ENCODE measurements around the gene NECTIN2.
A peak's percentile ranks its signal among the peaks of the same experiment; 100 is the strongest.

The NECTIN2 gene

DNA sequence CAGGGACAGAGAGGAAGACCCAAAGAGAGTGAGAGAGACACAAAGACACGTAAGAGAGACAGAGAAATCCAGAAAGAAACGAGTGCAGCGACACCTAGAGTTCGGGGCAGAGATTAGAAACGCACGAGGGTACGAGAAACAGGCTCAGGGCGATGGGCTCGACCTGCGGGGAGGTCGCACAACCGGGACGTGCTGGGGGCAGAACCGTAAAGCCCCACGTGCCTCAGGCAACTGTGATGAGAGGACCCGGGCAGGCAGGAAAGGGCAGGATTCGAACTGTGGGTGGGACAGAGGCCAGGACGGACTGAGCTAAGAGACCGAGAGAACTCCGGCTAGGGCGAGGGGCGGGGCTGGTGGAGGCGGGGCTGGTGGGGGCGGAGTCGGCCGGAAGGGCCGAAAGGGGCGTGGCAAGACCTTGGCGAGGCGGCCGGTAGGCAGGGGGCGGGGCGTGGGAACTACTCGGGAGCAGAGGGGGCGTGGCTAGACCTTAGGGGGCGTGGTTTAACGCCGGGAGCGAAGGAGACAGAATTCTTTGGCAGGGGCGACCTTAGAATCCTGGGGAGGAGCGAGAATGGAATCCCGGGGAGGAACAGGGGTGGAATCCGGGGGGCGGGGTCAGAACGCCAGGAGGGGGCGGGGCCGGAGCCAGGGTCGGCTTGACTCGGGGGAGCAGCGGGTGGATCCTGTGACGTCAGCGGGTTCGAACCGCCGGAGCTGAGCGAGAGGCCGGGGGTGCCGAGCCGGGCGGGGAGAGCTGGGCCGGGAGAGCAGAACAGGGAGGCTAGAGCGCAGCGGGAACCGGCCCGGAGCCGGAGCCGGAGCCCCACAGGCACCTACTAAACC, at the start of gene NECTIN2:
TSS of gene NECTIN2 (plus strand) at position 686 of the 843 bp plus-strand sequence. CDS start 229 bp downstream, outside the sequence.
- peak; percentile 94 to 98 for DNase-seq

DNA sequence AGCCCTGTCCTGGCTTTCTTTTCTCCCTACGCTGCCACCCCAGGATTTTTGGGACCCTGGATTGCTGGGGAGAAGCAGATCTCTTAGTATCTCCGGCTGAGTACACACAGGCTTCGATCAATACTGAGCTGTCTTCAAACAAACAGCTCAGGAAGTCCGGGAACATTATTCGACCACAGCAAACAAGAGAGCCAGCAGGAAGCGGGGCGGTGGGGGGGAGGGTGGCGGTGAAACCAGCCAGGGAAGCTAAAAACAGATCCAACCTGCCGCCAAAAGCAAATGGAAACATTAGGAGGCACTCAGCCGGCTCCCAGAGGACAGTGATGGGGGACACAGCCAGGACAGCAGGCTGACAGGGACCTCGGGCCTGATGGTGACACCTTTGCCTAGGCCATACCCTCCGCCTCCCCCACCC, 49.4 kb upstream of the NECTIN2 start:
- peak in 1 of 2 donors; percentile 4 for DNase-seq

DNA sequence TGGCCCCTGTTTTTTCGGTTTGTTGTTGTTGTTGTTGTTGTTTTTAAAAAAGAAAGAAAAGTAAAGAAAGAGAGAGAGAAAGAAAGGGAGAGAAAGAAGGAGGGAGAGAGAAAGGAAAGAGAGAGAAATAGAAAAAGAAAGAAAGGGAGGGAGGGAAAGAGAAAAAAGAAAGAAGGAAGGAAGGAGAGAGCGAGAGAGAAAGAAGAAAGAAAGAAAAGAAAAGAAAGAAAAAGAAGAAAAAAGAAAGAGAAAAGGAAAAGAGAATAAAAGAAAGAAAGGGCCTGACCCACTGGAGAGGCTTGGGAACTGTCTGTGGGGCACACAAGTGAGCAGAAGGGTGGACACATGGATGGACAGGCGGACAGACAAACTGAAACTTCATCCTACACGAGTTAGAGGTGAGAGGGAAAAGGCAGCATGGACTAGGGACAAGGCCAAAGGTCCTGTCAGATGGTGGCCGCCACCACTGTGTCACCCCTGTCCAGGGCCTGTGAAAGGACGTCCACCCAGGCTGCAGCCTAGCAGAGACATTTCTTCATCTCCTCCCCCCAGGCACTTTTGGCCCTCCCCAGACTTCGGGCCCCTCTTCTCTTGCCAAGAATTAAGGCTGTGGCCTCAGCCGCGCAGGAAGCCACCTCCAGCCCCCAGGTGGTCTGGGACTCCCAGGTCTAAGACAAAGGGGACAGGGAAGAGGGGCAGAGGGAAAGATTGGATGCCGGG, 46.3 kb upstream of the NECTIN2 start:
- no peak for DNase-seq

DNA sequence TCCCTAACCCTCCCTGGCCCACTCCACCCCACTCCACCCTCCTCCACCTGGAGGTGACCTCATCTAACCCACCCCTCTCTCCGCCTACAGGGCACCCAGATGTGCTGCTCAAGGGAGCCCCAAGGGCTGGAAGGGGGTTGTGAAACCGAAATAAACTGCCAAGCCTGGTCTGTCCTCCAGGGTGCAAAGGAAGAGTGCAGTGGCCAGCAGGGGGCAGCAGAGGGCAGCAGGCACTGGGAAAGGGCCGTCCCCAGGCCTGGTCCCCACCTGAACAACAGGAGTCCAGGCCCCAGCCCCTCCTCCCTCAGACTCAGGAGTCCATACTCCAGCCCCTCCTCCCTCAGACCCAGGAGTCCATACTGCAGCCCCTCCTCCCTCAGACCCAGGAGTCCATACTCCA, 45.6 kb upstream of the NECTIN2 start:
- DNase-seq = peak; percentile 87 to 90

DNA sequence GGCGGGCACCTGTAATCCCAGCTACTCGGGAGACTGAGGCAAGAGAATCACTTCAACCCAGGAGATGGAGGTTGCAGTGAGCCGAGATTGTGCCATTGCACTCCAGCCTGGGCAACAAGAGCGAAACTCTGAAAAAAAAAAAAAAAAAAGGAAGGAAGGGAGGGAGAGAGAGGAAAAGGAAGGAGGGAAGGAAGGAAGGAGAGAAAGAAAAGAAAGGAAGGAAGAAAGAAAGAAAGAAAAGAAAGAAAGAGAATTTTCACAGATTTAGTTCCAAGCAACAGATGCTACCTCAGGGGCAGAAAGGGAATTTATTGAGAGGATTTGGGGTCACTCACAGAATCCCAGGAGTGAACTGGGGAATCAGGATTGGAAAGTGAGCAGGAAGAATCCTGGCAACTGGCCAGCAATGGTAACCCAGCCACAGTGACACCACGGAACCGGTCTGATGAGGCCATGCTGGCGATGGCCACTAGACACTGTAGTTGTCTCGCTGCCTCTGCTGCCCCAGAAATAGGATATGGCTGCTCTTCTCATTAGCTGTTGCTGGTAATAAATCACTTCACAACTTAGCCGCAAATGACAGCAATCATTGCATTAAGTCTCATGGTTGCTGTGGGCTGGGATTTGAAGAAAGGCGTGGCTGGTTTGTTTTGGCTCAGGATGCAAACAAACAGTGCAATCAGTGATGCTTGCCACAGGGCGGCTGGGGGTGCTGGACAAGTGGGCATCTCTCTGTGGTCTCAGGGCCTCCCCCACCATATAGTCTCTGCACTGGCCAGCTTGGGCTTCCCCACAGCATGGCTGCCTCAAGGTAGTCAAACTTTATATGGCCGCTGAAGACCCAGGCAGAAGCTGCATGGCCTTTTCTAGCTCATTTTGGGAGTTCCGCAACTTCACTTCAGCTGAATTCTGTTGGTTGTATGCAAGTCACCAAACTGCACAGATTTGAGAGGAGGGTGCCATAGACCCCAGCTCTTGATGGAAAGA, 42.4 kb upstream of the NECTIN2 start:
- DNase-seq = no peak

DNA sequence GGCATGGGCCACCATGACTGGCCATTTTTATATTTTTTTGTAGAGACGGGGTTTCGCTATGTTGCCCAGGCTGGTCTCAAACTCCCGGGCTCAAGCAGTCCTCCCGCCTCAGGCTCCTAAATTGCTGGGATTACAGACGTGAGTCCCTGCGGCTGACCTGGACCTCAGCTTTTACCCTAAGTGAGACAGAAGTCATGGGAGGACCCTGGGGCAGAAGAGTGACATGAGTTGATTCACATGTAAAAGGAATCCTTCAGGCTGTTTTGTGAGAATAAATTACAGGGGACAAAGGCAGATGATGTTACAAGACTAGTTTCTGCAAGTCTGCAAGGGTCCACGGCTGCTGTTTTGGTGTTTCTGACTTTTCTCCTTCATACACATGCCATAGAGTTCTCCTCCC, 39.8 kb upstream of the NECTIN2 start:
- DNase-seq = no peak

DNA sequence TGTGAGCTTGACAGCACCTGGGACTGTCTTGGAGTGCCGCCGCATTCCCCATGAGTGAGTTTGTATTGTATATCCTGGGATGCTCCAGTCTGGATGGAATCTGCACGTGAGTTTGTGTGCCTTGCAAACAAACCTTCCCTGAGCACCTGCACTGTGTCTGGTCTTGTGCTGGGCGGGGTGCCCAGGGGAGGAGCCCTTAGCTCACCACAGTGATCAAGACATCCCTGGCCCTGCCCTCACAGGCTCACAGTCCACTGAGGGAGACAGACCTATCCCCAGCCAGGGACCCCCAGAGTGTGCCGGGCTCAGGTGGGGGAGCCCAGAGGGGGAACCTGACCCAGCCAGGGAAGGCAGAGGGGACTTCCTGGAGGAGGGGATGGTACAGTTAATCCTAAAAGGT, 38.9 kb upstream of the NECTIN2 start:
- no peak for DNase-seq

DNA sequence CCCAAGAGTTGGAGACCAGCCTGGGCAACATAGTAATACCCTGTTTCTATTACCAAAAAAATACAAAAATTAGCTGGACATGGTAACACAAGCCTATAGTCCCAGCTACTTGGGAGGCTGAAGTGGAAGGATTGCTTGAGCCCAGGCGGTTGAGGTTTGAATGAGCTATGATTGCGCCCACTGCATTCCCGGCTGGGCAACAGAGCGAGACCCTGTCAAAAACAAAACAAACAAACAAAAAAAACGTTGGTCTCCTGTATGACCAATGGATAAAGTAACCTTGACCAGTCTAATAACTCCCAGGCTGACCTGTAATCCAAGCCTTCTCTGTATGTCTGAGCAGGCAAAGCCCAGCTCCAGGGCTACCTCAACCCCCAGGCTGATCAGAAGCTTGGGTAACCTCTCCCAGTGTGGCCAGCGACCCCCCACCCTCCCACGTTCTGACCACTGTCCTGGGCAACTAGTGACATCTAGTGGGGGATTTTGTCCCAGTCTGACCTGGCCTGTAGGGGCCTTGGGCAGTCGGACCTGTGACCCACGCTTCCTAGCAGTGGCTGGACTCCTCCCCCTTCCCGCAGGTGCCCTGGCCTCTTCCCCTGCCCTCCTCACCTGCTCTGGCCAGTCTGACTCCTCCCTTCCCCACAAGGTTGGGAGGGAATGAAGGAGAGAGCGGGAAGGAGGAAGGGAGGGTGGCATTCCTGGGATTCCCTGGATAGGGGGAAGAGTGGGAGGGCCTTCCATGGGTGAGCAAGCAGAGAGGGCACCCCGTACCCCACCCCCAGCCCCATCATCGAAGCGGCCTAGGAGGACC, 38.2 kb upstream of the NECTIN2 start:
- no peak for DNase-seq

DNA sequence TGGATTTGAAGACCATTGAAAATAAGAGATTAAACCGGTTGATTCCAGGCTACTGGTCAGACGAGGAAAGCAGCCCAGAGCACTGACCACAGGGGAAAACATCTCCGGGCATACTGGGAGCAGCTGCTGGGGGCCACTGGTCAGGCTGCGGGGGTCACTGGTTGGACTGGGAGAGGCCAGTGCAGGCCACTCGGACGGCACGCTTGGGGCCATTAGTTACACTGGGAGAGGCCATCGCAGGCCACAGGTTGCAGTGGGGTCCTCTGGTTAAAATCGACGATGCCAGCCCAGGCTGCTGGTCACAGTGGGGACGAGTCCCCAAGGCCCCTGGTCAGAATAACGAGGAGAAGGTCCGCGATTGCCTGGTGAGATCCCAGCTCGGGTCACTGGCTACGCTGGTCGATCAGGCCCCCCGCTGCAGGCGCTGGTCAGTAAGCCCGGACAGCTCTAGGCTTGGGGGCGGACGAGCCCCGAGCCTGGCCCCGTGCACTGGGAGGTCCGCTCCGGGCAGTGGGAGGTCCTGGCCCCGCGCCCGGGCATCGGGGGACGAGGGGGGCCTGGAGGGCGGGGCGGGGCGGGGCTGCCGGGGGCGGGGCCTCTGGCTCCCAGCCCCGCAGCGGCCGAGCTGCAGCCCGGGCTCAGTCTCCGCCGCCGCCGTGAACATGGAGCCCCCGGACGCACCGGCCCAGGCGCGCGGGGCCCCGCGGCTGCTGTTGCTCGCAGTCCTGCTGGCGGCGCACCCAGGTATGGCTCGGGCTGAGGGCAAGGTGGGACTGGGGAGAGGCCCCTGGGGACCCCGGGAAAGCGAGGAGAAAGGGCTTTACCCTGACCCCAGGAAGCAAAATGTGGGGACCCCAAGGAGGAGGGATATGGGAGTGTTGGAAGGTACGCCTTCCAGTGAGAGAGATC, 37.4 kb upstream of the NECTIN2 start, which contains the start of gene BCAM:
TSS of gene BCAM (plus strand) at position 641 of the 909 bp plus-strand sequence. CDS start at position 663, 22 bp downstream.
- DNase-seq = no peak

DNA sequence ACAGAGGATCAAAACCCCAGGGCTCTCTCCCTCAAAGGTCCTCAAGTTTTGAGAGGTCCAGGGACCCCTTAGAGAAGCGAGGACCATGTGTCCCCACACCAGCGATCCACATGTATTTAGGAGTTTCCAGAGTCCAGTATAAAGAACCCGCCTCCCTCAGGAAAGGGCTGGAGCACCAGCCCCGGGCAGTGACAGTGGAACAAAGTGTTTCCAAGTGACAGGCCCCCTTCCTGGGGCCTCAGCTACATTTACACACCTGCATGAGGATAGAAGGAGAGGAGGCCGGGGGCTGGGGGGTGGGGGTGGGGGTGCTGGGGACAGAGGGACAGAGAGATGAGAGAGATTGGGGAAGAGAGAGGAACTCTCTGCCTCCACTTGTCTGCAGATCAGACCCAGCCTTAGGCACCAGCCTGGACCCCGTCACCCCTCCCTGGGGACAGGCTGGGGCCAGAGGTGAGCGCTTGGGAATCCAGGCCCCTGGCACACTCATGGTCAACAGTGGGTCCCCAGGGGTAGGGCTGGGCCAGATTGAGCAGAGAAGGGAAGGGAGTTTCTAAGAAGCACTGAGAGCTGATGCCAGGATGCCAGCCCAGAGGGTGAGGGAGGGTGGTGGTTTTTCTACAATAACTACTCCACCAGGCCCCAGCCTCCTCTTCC, 36.4 kb upstream of the NECTIN2 start:
- DNase-seq = no peak

DNA sequence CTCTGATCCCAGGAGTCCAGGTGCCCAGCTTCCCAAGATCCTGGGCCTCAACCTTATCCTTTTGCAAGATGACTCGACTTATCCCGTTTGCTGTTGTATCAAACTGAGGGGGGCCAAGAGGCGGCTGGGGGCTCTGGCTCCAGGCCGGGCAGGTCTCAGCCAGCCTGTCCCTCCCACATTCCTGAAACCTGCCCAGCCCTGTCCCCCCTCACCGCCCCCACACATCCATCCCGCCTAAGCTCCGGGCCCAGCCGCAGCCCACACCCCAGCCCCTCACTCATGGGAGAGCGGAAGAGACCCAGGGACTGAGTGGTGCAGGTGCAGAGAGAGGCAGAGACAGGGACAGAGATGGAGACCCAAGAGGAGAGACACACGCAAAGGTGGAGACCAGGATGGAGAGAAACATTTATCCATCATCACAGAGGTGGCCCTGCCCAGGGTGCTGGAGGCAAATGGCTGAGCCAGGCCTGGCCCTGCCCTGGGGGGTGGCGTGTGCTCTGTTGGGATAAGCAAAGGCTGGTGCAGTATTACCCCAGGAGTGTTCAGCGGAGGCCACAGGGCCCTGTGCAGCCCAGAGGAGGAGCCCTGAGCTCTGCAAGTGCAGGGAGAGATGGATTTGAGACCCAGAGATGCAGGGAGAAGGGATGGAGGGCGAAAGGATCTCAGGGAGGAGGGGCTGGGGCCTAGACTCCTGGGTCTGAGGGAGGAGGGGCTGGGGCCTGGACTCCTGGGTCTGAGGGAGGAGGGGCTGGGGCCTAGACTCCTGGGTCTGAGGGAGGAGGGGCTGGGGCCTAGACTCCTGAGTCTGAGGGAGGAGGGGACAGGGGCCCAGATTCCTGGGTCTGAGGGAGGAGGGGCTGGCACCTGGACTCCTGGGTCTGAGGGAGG, 35.6 kb upstream of the NECTIN2 start:
- DNase-seq = no peak

DNA sequence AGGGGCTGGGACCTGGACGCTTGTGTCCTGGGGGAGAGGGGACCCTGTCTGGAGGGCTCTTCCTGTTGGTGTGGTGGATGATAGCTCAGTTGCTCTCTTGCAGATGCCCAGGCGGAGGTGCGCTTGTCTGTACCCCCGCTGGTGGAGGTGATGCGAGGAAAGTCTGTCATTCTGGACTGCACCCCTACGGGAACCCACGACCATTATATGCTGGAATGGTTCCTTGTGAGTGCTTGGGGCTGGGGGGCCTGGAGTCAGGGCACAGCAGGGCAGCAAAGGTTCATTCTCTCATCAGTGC, 35.0 kb upstream of the NECTIN2 start:
- no peak for DNase-seq

DNA sequence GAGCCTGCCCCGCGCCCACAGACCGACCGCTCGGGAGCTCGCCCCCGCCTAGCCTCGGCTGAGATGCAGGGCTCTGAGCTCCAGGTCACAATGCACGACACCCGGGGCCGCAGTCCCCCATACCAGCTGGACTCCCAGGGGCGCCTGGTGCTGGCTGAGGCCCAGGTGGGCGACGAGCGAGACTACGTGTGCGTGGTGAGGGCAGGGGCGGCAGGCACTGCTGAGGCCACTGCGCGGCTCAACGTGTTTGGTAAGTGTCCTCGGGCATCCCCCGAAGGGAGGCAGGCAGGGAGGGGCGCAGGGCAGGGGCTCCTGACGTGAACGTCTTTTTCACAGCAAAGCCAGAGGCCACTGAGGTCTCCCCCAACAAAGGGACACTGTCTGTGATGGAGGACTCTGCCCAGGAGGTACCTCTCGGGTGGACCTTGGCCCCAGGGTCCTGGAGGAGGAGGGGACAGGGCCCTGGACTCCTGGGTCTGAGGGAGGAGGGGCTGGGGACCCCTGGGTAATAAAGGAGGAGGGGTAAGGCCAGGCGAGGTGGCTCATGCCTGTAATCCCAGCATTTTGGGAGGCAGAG, 33.9 kb upstream of the NECTIN2 start:
- DNase-seq = no peak

DNA sequence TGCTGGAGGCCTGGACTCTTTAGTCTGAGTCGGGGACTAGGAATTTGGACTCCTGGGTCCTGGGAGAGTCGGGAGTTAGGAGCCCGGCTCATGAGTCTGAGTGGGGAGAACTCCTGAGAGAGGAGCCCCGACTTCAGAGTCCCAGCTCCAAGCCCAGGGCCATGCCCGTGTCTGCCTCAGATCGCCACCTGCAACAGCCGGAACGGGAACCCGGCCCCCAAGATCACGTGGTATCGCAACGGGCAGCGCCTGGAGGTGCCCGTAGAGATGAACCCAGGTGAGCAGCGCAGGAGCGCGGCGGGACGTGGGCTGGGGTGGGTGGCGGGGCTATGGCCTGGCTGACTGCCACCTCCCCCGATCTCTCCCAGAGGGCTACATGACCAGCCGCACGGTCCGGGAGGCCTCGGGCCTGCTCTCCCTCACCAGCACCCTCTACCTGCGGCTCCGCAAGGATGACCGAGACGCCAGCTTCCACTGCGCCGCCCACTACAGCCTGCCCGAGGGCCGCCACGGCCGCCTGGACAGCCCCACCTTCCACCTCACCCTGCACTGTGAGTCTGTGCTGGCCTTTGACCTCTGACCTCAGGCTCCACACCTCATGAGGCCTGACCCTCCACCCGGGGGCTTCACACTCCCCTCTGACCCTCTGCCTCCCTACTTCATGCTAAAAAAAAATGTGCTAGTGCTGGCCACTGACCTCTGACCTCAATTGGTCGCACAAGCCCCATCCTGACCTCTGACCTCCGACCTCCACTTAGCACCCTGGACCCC, 32.8 kb upstream of the NECTIN2 start:
- DNase-seq = no peak

DNA sequence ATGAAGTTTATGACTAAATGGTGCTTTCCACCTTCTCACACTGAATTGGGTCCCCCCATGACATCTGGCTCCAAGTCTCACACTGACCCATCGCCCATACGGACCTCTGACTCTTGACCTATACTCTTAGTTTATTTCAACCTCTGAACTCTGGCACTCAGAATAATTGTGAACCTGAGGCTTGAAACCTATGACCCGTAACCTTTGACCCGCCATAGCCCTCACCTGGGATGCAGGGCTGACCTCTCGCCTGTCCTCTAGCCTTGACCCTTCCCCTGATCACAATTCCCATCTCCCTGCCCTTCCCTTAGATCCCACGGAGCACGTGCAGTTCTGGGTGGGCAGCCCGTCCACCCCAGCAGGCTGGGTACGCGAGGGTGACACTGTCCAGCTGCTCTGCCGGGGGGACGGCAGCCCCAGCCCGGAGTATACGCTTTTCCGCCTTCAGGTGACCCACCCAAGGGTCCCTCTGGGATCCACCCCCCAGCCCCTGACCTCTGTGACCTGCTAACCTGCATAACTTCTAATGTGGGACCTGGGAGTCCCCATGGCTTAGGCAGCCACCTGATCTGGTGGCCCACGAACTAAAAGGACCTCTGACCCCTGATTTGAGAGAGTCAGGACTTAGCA, 32.1 kb upstream of the NECTIN2 start:
- DNase-seq = no peak

DNA sequence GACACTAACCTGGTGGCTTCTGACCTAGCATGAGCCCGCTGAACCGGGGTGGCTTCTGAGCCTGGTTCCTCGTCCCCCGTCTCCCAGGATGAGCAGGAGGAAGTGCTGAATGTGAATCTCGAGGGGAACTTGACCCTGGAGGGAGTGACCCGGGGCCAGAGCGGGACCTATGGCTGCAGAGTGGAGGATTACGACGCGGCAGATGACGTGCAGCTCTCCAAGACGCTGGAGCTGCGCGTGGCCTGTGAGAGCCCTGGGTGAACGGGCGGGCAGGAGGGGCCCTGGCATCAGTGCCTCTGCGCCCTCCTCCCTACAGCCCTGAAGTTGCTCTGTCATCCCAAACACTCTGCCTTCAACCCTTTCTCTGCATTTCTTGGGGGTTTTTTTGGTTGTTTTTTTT, 31.6 kb upstream of the NECTIN2 start:
- no peak for DNase-seq

DNA sequence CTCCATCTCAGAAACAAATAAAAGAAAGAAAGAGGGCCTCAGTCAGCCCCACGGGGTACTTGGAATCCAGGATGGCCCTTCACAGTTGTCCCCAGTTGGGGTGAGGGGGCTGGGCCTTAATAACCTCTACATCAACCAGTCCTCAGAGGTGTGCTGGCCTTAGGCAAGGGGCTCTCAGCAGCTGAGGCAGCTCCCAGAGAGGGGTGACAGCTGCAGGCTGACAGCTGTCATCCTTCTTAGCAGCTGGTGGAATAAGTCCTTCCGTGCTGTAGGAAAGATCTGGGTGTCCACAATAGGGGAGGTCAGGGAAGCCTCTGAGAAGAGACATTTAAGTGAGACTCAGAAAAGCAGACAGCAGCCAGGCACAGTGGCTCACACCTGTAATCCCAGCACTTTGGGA, 29.8 kb upstream of the NECTIN2 start:
- no peak for DNase-seq
